ENCODE data around the gene CNOT4. TPM values are rescaled to one million over a fixed set of nuclear protein-coding genes. Genes with fewer than 3 reads are reported as not detected.

CNOT4 gene
- total RNA-seq, 2 donors from 2014 or later = 25.0 to 28.0 TPM

GRCh38 chr7:135317676-135318325, 192.1 kb downstream of the CNOT4 start:
- DNase-seq = peak; percentile 52

DNA sequence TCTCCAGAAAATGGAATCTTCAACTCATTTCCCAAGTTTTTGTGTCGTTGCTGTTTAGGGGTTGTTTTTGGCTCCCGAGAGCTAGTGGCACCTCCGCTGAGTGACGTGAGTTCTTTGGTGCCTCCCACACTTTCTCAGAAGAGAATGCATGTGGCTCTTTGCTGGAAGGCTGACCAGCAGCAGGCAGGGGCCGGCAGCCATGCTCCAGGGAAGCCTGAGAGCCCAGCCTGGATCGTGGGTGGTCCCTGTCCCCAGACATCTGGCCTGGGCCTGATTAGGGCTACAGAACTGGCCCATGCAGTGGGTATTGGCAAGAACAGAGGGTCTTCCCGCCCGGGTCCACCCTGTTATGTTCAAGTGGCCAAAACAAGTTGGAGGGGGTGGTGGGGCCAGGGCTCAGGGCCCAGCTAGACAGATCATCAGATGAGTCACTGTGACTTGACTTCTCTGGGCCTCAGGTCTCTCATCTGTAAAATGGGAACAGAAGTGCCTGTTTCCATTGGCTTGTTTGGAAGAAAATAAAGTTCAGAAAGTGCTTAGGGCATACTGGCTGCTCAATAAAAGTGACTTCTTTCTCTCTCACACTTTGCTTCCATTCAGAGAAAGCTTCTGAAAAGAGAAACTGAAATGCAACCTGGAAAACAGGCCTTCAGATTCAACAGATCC, 193.1 kb downstream of the CNOT4 start:
- peak in 1 of 2 donors; percentile 15 for ATAC-seq
- DNase-seq = peak; percentile 71
- intact Hi-C loops (cut with DNase I) = no loop called here

More at GRCh38 chr7:135317676-135318325, 192.1 kb downstream of the CNOT4 start:
- ATAC-seq = peak; percentile 8 to 77
- intact Hi-C loops (cut with DNase I) = no loop called here

DNA sequence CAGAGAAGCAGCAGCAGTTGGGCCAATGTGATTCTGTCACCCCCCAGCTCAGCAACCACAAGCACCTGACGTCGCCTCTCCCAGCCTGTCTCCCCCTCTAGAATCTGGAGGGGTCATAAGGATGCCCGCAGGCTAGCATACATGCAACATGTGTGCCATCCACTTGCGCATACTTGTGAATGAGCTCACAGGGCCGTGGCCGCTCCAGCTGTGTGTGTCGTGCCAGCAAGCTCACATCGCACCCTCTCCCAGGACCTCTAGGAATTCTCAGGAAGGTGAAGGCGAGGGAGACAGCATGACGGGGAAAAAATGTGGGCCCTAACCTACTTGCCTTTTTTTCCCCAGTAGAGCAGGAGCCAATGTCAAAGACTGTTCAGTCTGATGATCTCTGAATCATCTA, 195.9 kb downstream of the CNOT4 start:
- intact Hi-C loops (cut with DNase I) = no loop called here
- ATAC-seq (no peak), DNase-seq (no peak)

Other genes with a start within 250 kb of the CNOT4 start
- gene NUP205, start 47.8 kb upstream of the CNOT4 start, total RNA-seq = 10 to 100 TPM; 18.6 to 26.0 TPM
- 10 to 100 TPM; 22.3 to 24.9 TPM for gene STMP1, start 152.4 kb upstream of the CNOT4 start, total RNA-seq
- not detected for gene SLC13A4, start 218.1 kb upstream of the CNOT4 start, total RNA-seq
- gene FAM180A, start 238.7 kb upstream of the CNOT4 start, total RNA-seq = 1 to 10 TPM; 2.0 to 3.6 TPM

Measured in left cardiac atrium (tissue), 4 donors.